ENCODE measurements around the gene NKAIN2.

NKAIN2 gene

GRCh38 chr6:123810214-123810613, 6.5 kb downstream of the NKAIN2 start:
- DNase-seq: no peak

GRCh38 chr6:123810948-123811347, 7.3 kb downstream of the NKAIN2 start:
- no peak for DNase-seq

DNA sequence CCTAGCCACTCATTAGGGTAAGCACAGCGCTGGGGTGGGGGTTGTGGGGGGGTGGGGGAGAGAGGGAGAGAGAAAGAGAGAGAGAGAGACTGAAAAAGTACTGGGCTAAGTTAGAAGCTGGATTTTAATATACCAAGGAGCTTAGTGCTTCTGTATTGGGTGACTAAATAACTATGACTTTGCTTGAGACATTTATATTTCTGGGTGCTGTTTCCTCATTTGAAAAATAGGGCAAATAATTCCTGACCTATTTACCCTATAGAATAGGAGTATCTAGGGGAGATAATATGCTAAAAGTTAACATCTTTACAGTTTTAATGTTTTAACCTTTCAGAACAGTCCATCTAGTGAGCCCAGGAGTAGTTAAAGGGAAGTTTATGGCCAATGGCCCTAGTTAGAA, 7.7 kb downstream of the NKAIN2 start:
- DNase-seq: no peak

- DNase-seq: no peak
Measured at GRCh38 chr6:123812621-123813020, 9.0 kb downstream of the NKAIN2 start.

DNA sequence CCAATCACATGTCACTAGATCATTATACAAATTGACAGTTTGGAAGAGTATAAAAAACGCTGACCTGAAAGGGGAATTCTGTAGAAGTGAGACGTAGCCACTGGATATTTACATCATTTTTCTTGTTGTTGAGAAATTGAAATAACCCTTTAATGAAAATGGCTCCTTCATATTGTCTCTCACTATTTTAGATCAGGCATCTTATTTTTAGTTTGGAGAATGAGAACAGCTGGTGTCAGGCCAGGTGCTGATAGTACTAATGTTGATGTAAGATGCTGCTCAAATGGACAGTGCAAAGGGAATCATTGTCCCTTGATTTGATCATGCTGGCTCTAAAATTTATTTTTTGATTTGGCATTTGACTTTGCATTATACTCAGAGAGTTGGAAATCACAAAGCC, 17.4 kb downstream of the NKAIN2 start:
- no peak for DNase-seq

DNA sequence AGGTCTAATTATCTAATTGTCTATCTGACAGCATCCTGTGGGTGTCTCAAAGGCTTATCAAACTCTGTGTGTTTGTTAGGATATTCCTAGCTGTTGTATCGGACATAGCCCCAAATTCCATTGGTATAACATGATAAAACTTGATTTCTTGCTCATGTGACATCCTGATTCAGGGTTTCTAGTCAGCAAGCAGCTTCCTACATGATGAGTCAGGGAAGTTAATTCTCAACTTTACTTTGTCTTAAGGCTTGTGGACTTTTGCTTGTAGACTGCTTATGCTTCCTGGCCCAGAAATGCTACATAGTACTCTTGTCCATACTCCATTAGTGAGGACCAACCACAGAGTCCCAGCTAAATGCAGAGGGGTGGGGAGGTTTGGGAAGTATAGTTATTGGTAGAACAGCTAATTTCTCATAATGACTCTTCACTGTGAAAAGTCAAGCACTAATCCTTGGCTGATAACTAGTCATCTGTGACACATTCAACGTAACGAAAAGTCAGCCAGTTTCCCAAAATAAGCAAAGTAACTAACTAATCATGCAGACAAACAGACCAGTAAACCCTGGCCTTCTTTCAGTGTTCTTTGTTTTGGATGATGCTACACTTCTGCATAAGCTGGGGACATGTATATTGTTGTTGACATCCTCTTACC, 25.8 kb downstream of the NKAIN2 start:
- no peak for DNase-seq

GRCh38 chr6:123830120-123830519, 26.5 kb downstream of the NKAIN2 start:
- DNase-seq: no peak

DNA sequence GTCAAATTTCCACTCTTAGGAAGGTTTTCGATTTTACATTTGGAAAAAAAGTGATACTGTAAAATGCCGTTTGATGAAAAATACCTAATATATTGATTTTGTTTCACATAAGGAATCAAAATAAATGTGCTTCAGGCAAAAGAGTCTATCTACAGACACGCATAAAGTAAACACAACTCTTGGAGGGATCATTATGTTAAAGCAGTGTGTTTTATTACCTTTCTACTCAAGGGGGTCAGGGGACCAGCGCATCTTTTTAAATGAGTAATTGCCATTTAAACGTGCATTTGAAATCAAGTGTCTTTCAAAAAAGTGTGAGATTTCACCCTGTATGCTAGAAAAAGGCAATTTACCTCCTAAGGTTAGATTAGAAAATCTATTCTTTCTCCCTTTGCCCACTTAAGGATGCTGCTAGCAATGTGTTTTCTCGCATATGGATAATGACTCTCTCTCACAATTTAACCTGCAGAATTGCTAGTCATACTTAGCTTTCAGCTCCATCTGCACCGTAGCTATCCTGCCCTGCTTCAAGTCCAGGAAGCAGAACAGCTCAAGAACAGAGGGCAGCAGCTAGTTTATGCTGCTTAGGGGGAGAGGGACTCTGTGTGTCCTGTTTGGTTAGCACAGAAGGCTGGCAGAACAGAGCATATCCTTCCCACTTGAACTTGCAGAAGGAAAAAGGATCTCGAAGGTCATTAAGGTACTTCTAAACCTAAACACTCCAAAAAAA, 35.0 kb downstream of the NKAIN2 start:
- DNase-seq: no peak

- DNase-seq: no peak
Measured at GRCh38 chr6:123841067-123841896, 37.6 kb downstream of the NKAIN2 start.

- no peak for DNase-seq
Measured at GRCh38 chr6:123844011-123844410, 40.3 kb downstream of the NKAIN2 start.

DNA sequence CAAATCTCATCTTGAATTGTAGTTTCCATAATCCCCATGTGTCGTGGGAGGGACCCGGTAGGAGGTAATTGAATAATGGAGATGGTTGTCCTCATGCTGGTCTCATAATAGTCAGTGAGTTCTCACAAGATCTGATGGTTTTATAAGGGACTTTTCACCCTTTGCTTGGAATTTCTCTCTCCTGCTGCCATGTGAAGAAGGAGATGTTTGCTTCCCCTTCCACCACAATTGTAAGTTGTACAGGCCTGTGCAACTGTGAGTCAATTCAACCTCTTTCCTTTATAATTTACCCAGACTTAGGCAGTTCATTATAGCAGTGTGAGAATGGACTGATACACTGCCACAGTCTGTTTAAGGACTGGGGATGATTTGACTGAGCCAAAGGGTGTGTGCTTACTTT, 44.7 kb downstream of the NKAIN2 start:
- DNase-seq: no peak

DNA sequence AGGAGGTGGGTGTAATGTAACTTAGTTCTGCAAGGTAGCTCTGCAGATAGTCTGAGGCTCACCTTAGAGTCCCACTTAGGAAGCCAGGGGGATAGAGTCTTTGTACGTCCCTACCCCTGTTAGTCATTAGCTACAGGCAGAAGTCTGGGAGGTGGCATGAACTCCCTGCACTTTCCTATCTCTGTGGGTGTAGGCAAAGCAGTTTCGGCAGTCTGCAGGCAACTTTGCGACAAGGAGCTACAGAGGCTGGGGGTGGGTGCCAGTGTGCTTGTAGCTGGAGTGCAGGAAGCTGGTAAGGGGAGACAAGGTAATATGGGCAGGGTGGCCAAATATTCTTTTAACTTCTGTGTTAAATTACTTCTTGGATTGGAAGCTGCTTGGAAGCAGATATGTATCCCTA, 45.7 kb downstream of the NKAIN2 start:
- no peak for DNase-seq

DNA sequence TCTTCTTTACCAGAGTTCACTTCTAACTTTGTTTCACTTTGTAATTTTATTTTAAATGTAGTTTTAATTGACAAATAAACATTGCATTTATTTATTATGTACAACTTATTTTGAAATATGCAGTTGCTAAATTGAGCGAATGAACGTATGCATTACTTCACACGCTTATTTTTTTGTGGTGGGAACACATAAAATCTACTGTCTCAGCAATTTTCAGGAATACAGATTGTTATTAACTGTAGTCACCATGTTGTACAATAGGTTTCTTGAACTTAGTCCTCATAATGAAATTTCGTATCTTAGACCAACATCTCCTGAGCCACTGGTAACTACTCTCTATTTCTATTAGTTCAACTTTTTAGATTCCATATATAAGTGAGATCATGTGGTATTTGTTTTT, 46.9 kb downstream of the NKAIN2 start:
- DNase-seq: no peak

- DNase-seq: no peak
Measured at GRCh38 chr6:123854201-123854600, 50.5 kb downstream of the NKAIN2 start.

- no peak for DNase-seq
Measured at GRCh38 chr6:123855506-123855905, 51.8 kb downstream of the NKAIN2 start.

DNA sequence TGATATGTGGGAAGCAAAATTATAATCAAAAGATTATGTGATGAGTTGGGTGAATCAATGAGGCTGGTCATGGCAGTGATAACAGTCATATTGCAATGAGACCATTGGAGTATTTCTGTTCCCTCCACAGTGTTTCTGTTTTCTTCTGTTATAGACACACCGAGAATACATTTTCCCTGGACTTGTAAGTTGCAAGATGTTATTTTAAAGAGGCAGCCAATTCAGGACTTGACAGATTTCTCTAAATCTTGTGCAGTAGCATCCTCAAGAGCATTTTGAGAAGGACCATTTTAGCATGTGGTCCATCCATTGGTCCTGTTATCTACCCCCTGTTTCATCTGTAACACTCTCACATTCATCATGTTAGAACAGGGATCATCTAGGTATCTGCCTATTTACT, 55.6 kb downstream of the NKAIN2 start:
- no peak for DNase-seq

- DNase-seq: no peak
Measured at GRCh38 chr6:123869334-123869733, 65.7 kb downstream of the NKAIN2 start.

GRCh38 chr6:123873974-123874373, 70.3 kb downstream of the NKAIN2 start:
- no peak for DNase-seq

GRCh38 chr6:123875784-123876183, 72.1 kb downstream of the NKAIN2 start:
- no peak for DNase-seq

GRCh38 chr6:123879749-123880148, 76.1 kb downstream of the NKAIN2 start:
- DNase-seq: no peak

DNA sequence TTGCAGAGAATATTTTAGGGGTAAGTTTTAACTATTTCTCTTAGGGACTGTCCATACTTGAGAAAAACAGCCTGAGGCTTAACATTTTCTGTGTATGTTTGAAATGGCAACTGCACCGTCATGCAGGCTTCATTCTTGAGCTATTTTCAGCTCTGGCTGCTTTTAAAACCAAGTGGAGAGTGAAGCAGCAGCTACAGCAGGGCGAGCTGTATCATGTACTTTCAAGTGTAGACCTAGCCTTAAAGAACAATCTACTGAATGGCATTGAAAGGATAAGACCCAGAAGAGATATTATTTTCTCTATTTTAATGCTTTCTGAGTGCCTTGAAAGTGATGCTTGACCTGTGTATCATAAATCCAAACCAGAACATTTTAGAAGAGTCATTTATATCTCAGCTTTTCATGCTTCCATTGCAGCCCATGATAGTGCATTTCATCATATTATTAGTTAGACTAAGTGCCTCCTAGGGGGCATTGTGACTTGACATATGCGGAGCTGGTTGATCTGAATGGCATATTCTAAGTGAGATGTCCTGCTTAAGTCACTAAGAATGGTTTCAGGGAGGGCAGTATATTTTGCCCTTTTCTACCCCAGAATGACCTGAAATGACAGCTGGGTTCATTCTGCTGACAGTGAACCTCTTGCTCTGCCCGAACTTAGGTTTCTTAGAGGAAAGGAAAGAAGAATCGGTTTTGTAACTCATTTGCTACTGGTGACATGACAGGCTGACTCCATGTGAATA, 85.3 kb downstream of the NKAIN2 start:
- no peak for DNase-seq

- DNase-seq: no peak
Measured at GRCh38 chr6:123895346-123895745, 91.7 kb downstream of the NKAIN2 start.

GRCh38 chr6:123895806-123896205, 92.1 kb downstream of the NKAIN2 start:
- DNase-seq: no peak
